ENCODE results near the gene WWP2. TPM values are rescaled to one million over a fixed set of nuclear protein-coding genes. Genes with fewer than 3 reads are reported as not detected.
A peak's percentile ranks its signal among the peaks of the same experiment; 100 is the strongest.
"Not testable (repeated sequence)": the region's sequence is repeated elsewhere in the genome, so short reads cannot be mapped to it uniquely, and the experiment has no call there.

The WWP2 gene
- total RNA-seq, 2 donors from 2014 or later, result 45.4 to 62.3 TPM

- H3K9me3 Mint-ChIP-seq, result no peaks in the 10 kb centered on the region
- DNase-seq (no peak), ATAC-seq (replicated peaks in 1 of 2) (no peak)
- no peak overlapping the region for H3K4me3 Mint-ChIP-seq
- no peaks in the 10 kb centered on the region for H3K27me3 Mint-ChIP-seq (ENCODE audit: low read depth)
- no peaks in the 10 kb centered on the region for H3K36me3 Mint-ChIP-seq (ENCODE audit: insufficient read depth in 2 of 2)
- H3K27ac Mint-ChIP-seq, result no peak overlapping the region
- no peaks in the 10 kb centered on the region for H3K4me1 Mint-ChIP-seq (ENCODE audit: low read depth)
These were observed 89.5 kb downstream of the WWP2 start for GRCh38 chr16:69851491-69852240.

GRCh38 chr16:69852815-69853214 is 90.7 kb downstream of the WWP2 start:
- H3K9me3 Mint-ChIP-seq, result no peaks in the 10 kb centered on the region

GRCh38 chr16:69853481-69853880 is 91.3 kb downstream of the WWP2 start:
- Mint-ChIP-seq H3K4me3 (no peak overlapping the region), H3K9me3 (no peaks in the 10 kb centered on the region), H3K27me3 (ENCODE audit: low read depth) (no peaks in the 10 kb centered on the region), H3K36me3 (ENCODE audit: insufficient read depth in 2 of 2) (no peaks in the 10 kb centered on the region), H3K27ac (no peak overlapping the region), H3K4me1 (ENCODE audit: low read depth) (no peaks in the 10 kb centered on the region)
- ATAC-seq (replicated peaks in 1 of 2) (no peak), DNase-seq (no peak)

More at GRCh38 chr16:69852815-69853214, 90.7 kb downstream of the WWP2 start:
- Mint-ChIP-seq H3K4me1 (ENCODE audit: low read depth) (no peaks in the 10 kb centered on the region), H3K36me3 (ENCODE audit: insufficient read depth in 2 of 2) (no peaks in the 10 kb centered on the region), H3K4me3 (no peak overlapping the region), H3K27ac (peak overlapping the region; percentile 12), H3K27me3 (ENCODE audit: low read depth) (no peaks in the 10 kb centered on the region)
- DNase-seq, result no peak
- ATAC-seq (replicated peaks in 1 of 2), result no peak

- H3K27ac Mint-ChIP-seq; ATAC-seq (replicated peaks in 1 of 2); H3K4me3 Mint-ChIP-seq; DNase-seq; H3K4me1 Mint-ChIP-seq (ENCODE audit: low read depth); H3K27me3 Mint-ChIP-seq (ENCODE audit: low read depth); H3K36me3 Mint-ChIP-seq (ENCODE audit: insufficient read depth in 2 of 2); H3K9me3 Mint-ChIP-seq: not testable (repeated sequence)
These were observed 92.6 kb downstream of the WWP2 start for GRCh38 chr16:69854776-69855175.

- ATAC-seq (replicated peaks in 1 of 2) (no peak), DNase-seq (no peak)
- Mint-ChIP-seq H3K27me3 (ENCODE audit: low read depth) (no peaks in the 10 kb centered on the region), H3K4me1 (ENCODE audit: low read depth) (no peaks in the 10 kb centered on the region), H3K9me3 (no peaks in the 10 kb centered on the region), H3K4me3 (no peak overlapping the region), H3K36me3 (ENCODE audit: insufficient read depth in 2 of 2) (no peaks in the 10 kb centered on the region), H3K27ac (peak overlapping the region; percentile 0)
These were observed 93.5 kb downstream of the WWP2 start for GRCh38 chr16:69855592-69855991.

GRCh38 chr16:69858191-69859104 is 96.3 kb downstream of the WWP2 start:
- no peak overlapping the region for H3K4me3 Mint-ChIP-seq
- peak overlapping the region; percentile 22 for H3K27ac Mint-ChIP-seq
- ATAC-seq (replicated peaks in 1 of 2) (no peak), DNase-seq (no peak)
- H3K36me3 Mint-ChIP-seq (ENCODE audit: insufficient read depth in 2 of 2), result no peaks in the 10 kb centered on the region
- no peaks in the 10 kb centered on the region for H3K4me1 Mint-ChIP-seq (ENCODE audit: low read depth)
- no peaks in the 10 kb centered on the region for H3K9me3 Mint-ChIP-seq
- no peaks in the 10 kb centered on the region for H3K27me3 Mint-ChIP-seq (ENCODE audit: low read depth)

- H3K4me1 Mint-ChIP-seq (ENCODE audit: low read depth), result no peaks in the 10 kb centered on the region
- no peaks in the 10 kb centered on the region for H3K36me3 Mint-ChIP-seq (ENCODE audit: insufficient read depth in 2 of 2)
- H3K4me3 Mint-ChIP-seq, result no peak overlapping the region
- no peak for ATAC-seq (replicated peaks in 1 of 2)
- H3K27ac Mint-ChIP-seq, result peak overlapping the region; percentile 22
- no peak for DNase-seq
- H3K27me3 Mint-ChIP-seq (ENCODE audit: low read depth), result no peaks in the 10 kb centered on the region
- no peaks in the 10 kb centered on the region for H3K9me3 Mint-ChIP-seq
These were observed 97.2 kb downstream of the WWP2 start for GRCh38 chr16:69859105-69859989.

GRCh38 chr16:69860233-69861231 is 98.4 kb downstream of the WWP2 start:
- Mint-ChIP-seq H3K36me3 (ENCODE audit: insufficient read depth in 2 of 2) (no peaks in the 10 kb centered on the region), H3K27me3 (ENCODE audit: low read depth) (no peaks in the 10 kb centered on the region), H3K4me1 (ENCODE audit: low read depth) (no peaks in the 10 kb centered on the region), H3K27ac (no peak overlapping the region), H3K9me3 (no peaks in the 10 kb centered on the region), H3K4me3 (no peak overlapping the region)
- ATAC-seq (replicated peaks in 1 of 2), result no peak
- DNase-seq, result no peak

GRCh38 chr16:69861292-69862030 is 99.3 kb downstream of the WWP2 start:
- DNase-seq (no peak), ATAC-seq (replicated peaks in 1 of 2) (no peak)
- H3K36me3 Mint-ChIP-seq (ENCODE audit: insufficient read depth in 2 of 2), result no peaks in the 10 kb centered on the region
- no peaks in the 10 kb centered on the region for H3K4me1 Mint-ChIP-seq (ENCODE audit: low read depth)
- H3K27ac Mint-ChIP-seq, result no peak overlapping the region
- H3K9me3 Mint-ChIP-seq, result no peaks in the 10 kb centered on the region
- no peaks in the 10 kb centered on the region for H3K27me3 Mint-ChIP-seq (ENCODE audit: low read depth)
- no peak overlapping the region for H3K4me3 Mint-ChIP-seq

- no peaks in the 10 kb centered on the region for H3K4me1 Mint-ChIP-seq (ENCODE audit: low read depth)
- H3K27me3 Mint-ChIP-seq (ENCODE audit: low read depth), result no peaks in the 10 kb centered on the region
- H3K4me3 Mint-ChIP-seq, result no peak overlapping the region
- no peaks in the 10 kb centered on the region for H3K36me3 Mint-ChIP-seq (ENCODE audit: insufficient read depth in 2 of 2)
- H3K9me3 Mint-ChIP-seq, result no peaks in the 10 kb centered on the region
- H3K27ac Mint-ChIP-seq, result no peak overlapping the region
- ATAC-seq (replicated peaks in 1 of 2) (no peak), DNase-seq (no peak)
These were observed 101.5 kb downstream of the WWP2 start for GRCh38 chr16:69863401-69864281.

- Mint-ChIP-seq H3K9me3 (no peaks in the 10 kb centered on the region), H3K27ac (no peak overlapping the region), H3K4me3 (no peak overlapping the region), H3K4me1 (ENCODE audit: low read depth) (no peaks in the 10 kb centered on the region), H3K36me3 (ENCODE audit: insufficient read depth in 2 of 2) (no peaks in the 10 kb centered on the region), H3K27me3 (ENCODE audit: low read depth) (no peaks in the 10 kb centered on the region)
- DNase-seq (no peak), ATAC-seq (replicated peaks in 1 of 2) (no peak)
These were observed 103.6 kb downstream of the WWP2 start for GRCh38 chr16:69865701-69866100.
